RWPE1 (cell line): ENCODE results near the gene SH3BP4.

Source experiments
- CTCF ChIA-PET: fragments of 350-600 bp; sonication (Branson Sonifier 250); formaldehyde crosslinking; extraction: SDS; loops from one replicate; lab custom pipeline; 2021; lab: Yijun Ruan, JAX
- POLR2A ChIA-PET: fragments of 400-600 bp; formaldehyde crosslinking; extraction: SDS; loops from one replicate; lab custom pipeline; 2020; ENCODE audit warnings: antibody characterized with exemption; ENCODE audit not compliant: low non-redundant PET; lab: Yijun Ruan, JAX
- DNase-seq: peaks from one replicate; pipeline ENCODE4 v3.0.0; 2012; ENCODE audit warnings: low spot score
- H3K27ac ChIP-seq: fragments of 450-650 bp; 2 replicates; pipeline ENCODE4 v1.5.1; 2017
- CTCF ChIP-seq: fragments of 450-650 bp; conservative IDR thresholded peaks from 2 replicates; pipeline ENCODE4 v1.5.1; 2017; ENCODE audit warnings: low read depth, mild to moderate bottlenecking

Gene SH3BP4

GRCh38 chr2:235096447-235096846, 144.6 kb downstream of the SH3BP4 start:
- ChIA-PET POLR2A (no interaction called here), CTCF (no interaction called here)
- no peak for DNase-seq
- no peak for TF ChIP-seq CTCF
- no peak overlapping the region for H3K27ac ChIP-seq

GRCh38 chr2:235097196-235097595, 145.4 kb downstream of the SH3BP4 start:
- CTCF ChIA-PET = interaction anchor here (0.6 to 1.9 kb wide), 2 partner anchors 10 to 582 kb away, joined by 3 to 4 read pairs; no protein-coding TSS in a partner anchor
- H3K27ac ChIP-seq = no peak overlapping the region
- POLR2A ChIA-PET = no interaction called here
- DNase-seq = no peak
- TF ChIP-seq CTCF = no peak

GRCh38 chr2:235098269-235098668, 146.5 kb downstream of the SH3BP4 start:
- CTCF ChIA-PET = interaction anchor here (0.5 to 1.9 kb wide), 5 partner anchors 9 to 1729 kb away, joined by 3 to 6 read pairs (median 3); no protein-coding TSS in a partner anchor
- POLR2A ChIA-PET = no interaction called here
- DNase-seq = no peak

GRCh38 chr2:235098736-235099494, 147.1 kb downstream of the SH3BP4 start:
- TF ChIP-seq CTCF = no peak
- POLR2A ChIA-PET = no interaction called here
- no peak for DNase-seq
- no peak overlapping the region for H3K27ac ChIP-seq
- CTCF ChIA-PET = interaction anchor here (0.5 to 1.9 kb wide), 6 partner anchors 8 to 1729 kb away, joined by 3 to 6 read pairs (median 4); no protein-coding TSS in a partner anchor

More at GRCh38 chr2:235098269-235098668, 146.5 kb downstream of the SH3BP4 start:
- no peak for TF ChIP-seq CTCF
- no peak overlapping the region for H3K27ac ChIP-seq

GRCh38 chr2:235102896-235103295, 151.1 kb downstream of the SH3BP4 start:
- DNase-seq = no peak
- no peak for TF ChIP-seq CTCF
- ChIA-PET POLR2A (no interaction called here), CTCF (interaction anchor here (0.6 to 2.0 kb wide), 2 partner anchors 14 to 202 kb away, joined by 5 to 6 read pairs; no protein-coding TSS in a partner anchor)
- H3K27ac ChIP-seq = no peak overlapping the region
